Subcutaneous adipose tissue (tissue), 4 donors: Measurements from ENCODE around the gene DMKN. TPM values are rescaled to one million over a fixed set of nuclear protein-coding genes. Genes with fewer than 3 reads are reported as not detected.

Experiments used
- total RNA-seq, 4 donors: library from RNA; depleted of rRNA; stranded (reverse); fragments of >200 nt; gene quantifications; one replicate each; pipeline ENCODE4 v1.1.0, GENCODE V29; 2016
- TF ChIP-seq, protein P1 (sequence below): fragments of 450-650 bp; IDR thresholded peaks from one replicate; pipeline ENCODE4 v1.5.1; 2016; ENCODE audit warnings: low read depth, mild to moderate bottlenecking, control low read depth, antibody characterized with exemption, moderate library complexity

Gene DMKN
- total RNA-seq, 4 donors from 2014 or later, result 0.94 to 7.3 (median 1.9) TPM

DNA sequence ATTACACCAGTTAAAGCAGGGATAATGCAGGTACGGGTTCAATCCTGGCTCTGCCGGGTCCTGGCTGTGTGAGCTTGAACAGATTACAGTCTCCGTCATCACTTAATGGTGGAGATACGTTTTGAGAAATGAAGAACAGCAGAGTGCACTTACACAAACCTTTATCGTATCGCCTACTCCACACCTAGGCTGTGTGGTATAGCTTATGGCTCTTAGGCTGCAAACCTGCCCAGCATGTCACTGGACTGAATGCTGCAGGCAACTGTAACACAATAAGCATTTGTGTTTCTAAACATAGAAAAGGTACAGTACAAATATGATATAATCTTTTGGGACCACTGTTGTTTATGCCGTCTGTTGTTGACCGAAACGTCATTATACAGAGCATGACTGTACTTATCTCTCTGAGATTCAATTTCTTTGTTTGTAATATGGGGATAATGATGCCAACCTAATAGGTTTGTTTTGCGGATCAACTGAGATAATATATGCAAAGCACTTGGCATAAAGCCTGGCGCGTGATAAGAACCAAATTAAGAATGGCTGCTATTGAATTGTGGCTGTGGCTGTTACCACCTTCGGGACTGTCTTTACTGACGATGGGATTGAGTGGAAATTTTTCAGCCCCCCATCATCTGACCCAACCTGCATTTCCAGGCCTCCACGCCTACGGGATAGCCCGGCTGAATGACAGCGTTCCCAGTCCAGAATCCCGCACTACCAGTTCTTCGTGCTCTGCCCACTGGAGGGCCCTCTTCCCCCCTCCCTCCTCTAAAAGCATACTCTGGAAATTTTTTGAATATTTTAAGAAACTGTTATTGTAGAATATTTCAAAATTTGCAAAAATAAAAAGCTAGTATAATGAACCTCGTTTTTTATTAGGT is 34.4 kb downstream of the DMKN start:
- TF ChIP-seq, protein P1, sequence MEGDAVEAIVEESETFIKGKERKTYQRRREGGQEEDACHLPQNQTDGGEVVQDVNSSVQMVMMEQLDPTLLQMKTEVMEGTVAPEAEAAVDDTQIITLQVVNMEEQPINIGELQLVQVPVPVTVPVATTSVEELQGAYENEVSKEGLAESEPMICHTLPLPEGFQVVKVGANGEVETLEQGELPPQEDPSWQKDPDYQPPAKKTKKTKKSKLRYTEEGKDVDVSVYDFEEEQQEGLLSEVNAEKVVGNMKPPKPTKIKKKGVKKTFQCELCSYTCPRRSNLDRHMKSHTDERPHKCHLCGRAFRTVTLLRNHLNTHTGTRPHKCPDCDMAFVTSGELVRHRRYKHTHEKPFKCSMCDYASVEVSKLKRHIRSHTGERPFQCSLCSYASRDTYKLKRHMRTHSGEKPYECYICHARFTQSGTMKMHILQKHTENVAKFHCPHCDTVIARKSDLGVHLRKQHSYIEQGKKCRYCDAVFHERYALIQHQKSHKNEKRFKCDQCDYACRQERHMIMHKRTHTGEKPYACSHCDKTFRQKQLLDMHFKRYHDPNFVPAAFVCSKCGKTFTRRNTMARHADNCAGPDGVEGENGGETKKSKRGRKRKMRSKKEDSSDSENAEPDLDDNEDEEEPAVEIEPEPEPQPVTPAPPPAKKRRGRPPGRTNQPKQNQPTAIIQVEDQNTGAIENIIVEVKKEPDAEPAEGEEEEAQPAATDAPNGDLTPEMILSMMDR, result no peak

DNA sequence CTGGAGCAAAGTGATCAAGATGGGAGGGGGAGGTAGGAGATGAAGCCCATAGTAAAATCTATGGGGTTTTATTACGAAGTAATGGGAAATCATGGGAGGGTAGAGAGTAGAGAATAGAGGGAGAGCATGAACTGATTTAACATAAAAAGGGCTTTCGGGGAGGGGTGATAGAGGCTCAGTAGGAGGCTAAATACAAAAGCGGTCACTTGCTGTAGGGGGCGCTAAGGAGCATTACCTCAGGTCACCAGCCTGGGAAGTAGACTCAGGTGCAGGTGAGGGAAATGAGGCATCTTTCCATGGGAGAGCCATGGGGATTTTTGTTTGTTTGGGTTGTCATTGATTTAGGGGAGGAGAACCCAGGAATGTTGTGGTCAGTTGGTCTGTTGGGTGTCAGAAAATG is 37.3 kb downstream of the DMKN start:
- TF ChIP-seq, protein P1, result no peak

DNA sequence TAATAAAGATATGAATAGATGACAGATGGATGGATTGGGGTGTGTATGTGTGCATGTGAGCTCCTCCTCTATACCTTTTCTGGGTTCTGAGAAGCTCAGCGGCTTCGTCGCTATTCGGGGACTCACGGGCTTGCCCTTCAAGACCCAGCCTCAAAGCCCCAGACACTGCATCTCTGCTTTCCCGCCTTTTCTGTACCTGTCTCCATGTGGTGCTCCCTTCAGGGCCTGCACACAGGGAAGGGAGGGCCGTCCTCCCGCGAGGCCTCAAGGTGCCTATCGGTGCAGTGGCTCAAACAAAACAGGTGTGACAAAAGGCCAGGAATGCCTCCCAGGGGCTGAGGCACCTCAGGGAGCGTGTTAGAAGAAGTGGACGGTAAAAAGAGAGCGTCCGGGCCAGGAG is 39.3 kb downstream of the DMKN start:
- TF ChIP-seq, protein P1, result no peak

DNA sequence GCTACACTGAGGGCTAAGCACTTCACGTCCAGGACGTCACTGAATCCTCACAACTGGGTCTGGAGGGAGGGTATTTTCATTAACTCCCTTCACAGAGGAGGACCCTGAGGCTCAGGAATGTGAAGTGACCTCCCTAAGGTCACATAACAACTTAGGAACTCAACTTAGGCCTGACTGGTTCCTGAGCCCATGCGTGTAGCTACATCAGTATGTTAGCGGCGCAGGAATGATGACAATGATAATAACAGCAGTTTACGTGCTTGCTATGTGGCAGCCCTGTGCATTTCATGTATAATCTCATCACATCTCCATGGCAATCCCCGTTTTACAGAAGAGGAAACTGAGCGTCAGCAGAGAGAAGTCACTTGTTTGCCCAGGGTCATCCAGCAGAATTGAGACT is 41.5 kb downstream of the DMKN start:
- TF ChIP-seq, protein P1, result no peak

DNA sequence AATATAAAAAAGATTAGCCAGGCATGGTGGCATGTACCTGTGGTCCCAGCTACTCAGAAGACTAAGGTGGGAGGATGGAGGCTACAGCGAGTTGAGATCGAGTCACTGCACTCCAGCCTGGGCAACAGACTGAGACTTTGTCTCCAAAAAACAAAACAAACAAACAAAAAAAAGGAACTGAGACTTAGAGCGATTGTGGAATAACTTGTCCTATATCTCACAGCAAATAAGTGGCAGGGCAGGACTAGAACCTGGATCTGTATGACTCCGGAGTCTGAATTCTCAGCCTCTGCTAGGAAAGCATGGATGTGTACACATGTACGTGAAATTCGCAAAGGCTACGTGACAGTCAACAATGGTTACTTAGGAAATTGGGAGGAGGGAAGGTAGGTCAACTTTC is 43.3 kb downstream of the DMKN start:
- TF ChIP-seq, protein P1, result no peak

DNA sequence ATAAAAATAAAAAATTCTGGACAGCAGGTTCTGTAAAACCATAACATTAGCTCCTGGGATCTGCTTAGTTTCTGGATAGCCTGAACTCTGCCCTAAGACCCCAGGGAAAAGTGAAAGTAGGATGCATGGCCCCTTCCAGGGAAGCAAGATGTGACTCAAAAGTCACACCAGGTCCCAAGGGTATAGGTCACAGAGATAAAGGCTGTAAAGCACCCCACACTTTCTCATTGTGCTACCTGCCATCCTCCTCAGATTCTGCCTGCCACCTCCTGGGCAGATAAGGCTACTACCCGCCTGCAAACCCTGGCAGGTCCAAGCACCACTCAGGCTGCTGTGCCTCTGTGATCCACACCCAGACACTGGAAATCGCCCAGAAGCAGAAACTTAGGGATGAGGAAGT is 44.8 kb downstream of the DMKN start:
- TF ChIP-seq, protein P1, result no peak

DNA sequence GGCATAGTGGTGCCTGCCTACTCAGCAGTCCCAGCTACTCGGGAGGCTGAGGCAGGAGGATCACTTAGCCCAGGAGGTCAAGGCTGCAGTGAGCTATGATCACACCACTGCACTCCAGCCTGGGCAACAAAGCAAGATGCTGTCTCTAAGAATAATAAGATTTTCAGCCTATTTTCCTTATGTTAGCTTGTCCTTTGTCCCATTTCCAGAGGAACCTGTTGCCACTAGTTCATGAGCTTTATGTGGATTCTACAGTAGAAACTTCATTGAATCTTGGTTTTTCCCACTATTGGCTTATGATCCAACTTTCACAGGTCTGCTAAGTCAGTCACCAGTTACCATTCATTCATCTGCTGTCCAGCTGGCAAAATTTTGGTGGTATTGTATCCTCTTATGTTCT is 47.2 kb downstream of the DMKN start:
- TF ChIP-seq, protein P1, result no peak
